K562 (cell line): Measurements from ENCODE around the gene SUGT1.

Experiments used
- CTCF ChIP-seq, 3 experiments: IDR thresholded peaks in 2 of 3; conservative IDR thresholded peaks in 1 of 3; 2 replicates each; pipeline ENCODE4 v1.5.1; 2011 to 2012; ENCODE audit warnings: low read length in 3 of 3, mild to moderate bottlenecking in 3 of 3, control low read depth in 2 of 3, improper control_type of control experiment in 1 of 3, inconsistent platforms in 1 of 3, low read depth in 1 of 3, mixed read lengths in 1 of 3, moderate library complexity in 1 of 3; ENCODE audit not compliant: insufficient read depth in 2 of 3
- NCOR1 ChIP-seq: fragments of 450-650 bp; IDR thresholded peaks from 2 replicates; pipeline ENCODE4 v1.6.1; 2016; ENCODE audit warnings: mild to moderate bottlenecking, moderate library complexity
- NFYB ChIP-seq: IDR thresholded peaks from 2 replicates; pipeline ENCODE4 v1.6.1; 2011; ENCODE audit warnings: mild to moderate bottlenecking, moderate library complexity; ENCODE audit not compliant: insufficient read length; ENCODE audit errors: extremely low read depth
- POLR2A ChIP-seq: fragments of 450-650 bp; conservative IDR thresholded peaks from 2 replicates; pipeline ENCODE4 v1.6.1; 2016
- ZNF121 ChIP-seq: sonication (generic); formaldehyde crosslinking; conservative IDR thresholded peaks from 2 replicates; pipeline ENCODE4 v1.8.0; 2022; ENCODE audit warnings: missing genetic modification reagents
- ZNF146 ChIP-seq: IDR thresholded peaks from one replicate; pipeline ENCODE4 v1.6.1; 2018; ENCODE audit warnings: missing compliant biosample characterization; ENCODE audit not compliant: unreplicated experiment
- ZNF23 ChIP-seq: fragments of 250-450 bp; sonication (Bioruptor Pico); IDR thresholded peaks from 2 replicates; pipeline ENCODE4 v1.4.0; 2020; ENCODE audit warnings: mild to moderate bottlenecking
- ZNF311 ChIP-seq: fragments of 250-450 bp; sonication (Bioruptor Pico); IDR thresholded peaks from 2 replicates; pipeline ENCODE4 v1.4.0; 2020; ENCODE audit warnings: mild to moderate bottlenecking, moderate library complexity
- ZNF583 ChIP-seq: fragments of 250-450 bp; sonication (Bioruptor Pico); IDR thresholded peaks from 2 replicates; pipeline ENCODE4 v1.4.0; 2020
- ZNF699 ChIP-seq: fragments of 250-450 bp; sonication (Bioruptor Pico); IDR thresholded peaks from 2 replicates; pipeline ENCODE4 v1.8.0; 2021; ENCODE audit warnings: mild to moderate bottlenecking, moderate library complexity; ENCODE audit not compliant: insufficient replicate concordance

GRCh38 chr13:52615812-52616211 lies 36.8 kb upstream of the SUGT1 start:
- TF ChIP-seq NCOR1 (no peak), NFYB (no peak), ZNF311 (CRISPR knock-in tag) (no peak), ZNF699 (CRISPR knock-in tag) (no peak), ZNF583 (CRISPR knock-in tag) (no peak), ZNF146 (CRISPR knock-in tag) (no peak), POLR2A (no peak), ZNF23 (no peak), ZNF121 (no peak), CTCF (IDR thresholded peaks at IDR 0.05 in 2 of 3, conservative IDR thresholded peaks at IDR 0.05 in 1 of 3; ENCODE audit: insufficient read depth in 2 of 3, low read depth in 1 of 3, low read length in 3 of 3) (no peak)
